Activated CD4-positive, alpha-beta T cell treated with anti-CD3 and anti-CD28 coated beads for 36 hours (primary cell): ENCODE results near the gene EPB41L1. TPM values are rescaled to one million over a fixed set of nuclear protein-coding genes. Genes with fewer than 3 reads are reported as not detected.
A peak's percentile ranks its signal among the peaks of the same experiment; 100 is the strongest.

Source experiments
- ATAC-seq: fragments of 200-7000 bp; cut with Tn5 transposase; one replicate; pipeline ENCODE4 v1.10.0; 2021; ENCODE audit warnings: mild to moderate bottlenecking, moderate library complexity
- CTCF ChIA-PET: fragments of 350-600 bp; sonication (Branson Sonifier 250); formaldehyde crosslinking; loops from one replicate; lab custom pipeline; 2021; ENCODE audit warnings: antibody characterized with exemption; lab: Charles Lee
- POLR2A ChIA-PET: fragments of 350-600 bp; sonication (Branson Sonifier 250); formaldehyde crosslinking; loops from one replicate; lab custom pipeline; 2021; ENCODE audit warnings: antibody characterized with exemption, inconsistent platforms; lab: Charles Lee
- DNase-seq: peaks from one replicate; pipeline ENCODE4 v3.0.0-alpha.2; 2020
- H3K27ac Mint-ChIP-seq: one replicate; pipeline ENCODE4 v1.8.0; 2021; ENCODE audit warnings: mixed read lengths
- H3K27me3 Mint-ChIP-seq: one replicate; pipeline ENCODE4 v1.8.0; 2021; ENCODE audit warnings: mixed read lengths
- H3K36me3 Mint-ChIP-seq: one replicate; pipeline ENCODE4 v1.8.0; 2021; ENCODE audit warnings: low read depth, mixed read lengths
- H3K4me1 Mint-ChIP-seq: one replicate; pipeline ENCODE4 v1.8.0; 2021; ENCODE audit warnings: mixed read lengths
- H3K4me3 Mint-ChIP-seq: one replicate; pipeline ENCODE4 v1.8.0; 2021; ENCODE audit warnings: mild to moderate bottlenecking, moderate library complexity, mixed read lengths
- H3K9me3 Mint-ChIP-seq: one replicate; pipeline ENCODE4 v1.8.0; 2021; ENCODE audit warnings: low read depth, mixed read lengths
- intact Hi-C, 2 experiments: fragments of 100-400 bp; cut with DNase I in 1 of 2; cut with micrococcal nuclease in 1 of 2; formaldehyde crosslinking; loops; one replicate each; pipeline versions ENCODE4 v1.14.2 to v1.15.1; 2022 to 2024; cut with DNase I, micrococcal nuclease
- total RNA-seq, 2 experiments: library from RNA; stranded (reverse); gene quantifications; one replicate each; pipeline ENCODE4 v1.2.3, GENCODE V29; 2021

Gene EPB41L1
- total RNA-seq, 2 experiments from 2014 or later, result 0.67 to 1.5 TPM

DNA sequence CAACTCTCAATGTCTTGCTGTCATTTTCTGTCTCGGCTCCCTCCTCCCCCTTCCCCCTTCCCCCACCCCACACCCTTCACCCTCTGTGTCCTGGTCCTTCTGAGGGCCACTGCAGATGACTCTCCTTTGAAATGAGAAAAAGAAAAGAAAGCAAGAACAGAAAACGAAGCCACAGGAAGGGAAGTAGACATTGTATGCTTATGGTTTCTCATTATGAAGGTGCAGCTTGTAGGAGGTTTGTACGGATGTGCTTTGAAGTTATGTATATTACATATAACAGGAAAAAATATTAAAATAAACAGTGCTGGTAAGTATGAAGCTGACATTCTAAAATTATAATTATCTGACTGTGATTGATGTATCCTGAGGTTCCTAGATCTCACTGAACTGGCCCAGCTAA is 75.5 kb downstream of the EPB41L1 start:
- Mint-ChIP-seq H3K27me3 (no peaks in the 10 kb centered on the region), H3K4me3 (no peak overlapping the region), H3K36me3 (no peaks in the 10 kb centered on the region), H3K9me3 (no peaks in the 10 kb centered on the region), H3K4me1 (peaks cover 19% of the 10 kb centered on the region), H3K27ac (peak overlapping the region; percentile 58)
- ChIA-PET CTCF (interaction anchor here (1.2 kb wide), 1 partner anchor 20 kb away, joined by 4 read pairs; no protein-coding TSS in a partner anchor), POLR2A (no interaction called here)
- peak; percentile 53 for ATAC-seq
- intact Hi-C loops, result no loop called here
- DNase-seq, result no peak

DNA sequence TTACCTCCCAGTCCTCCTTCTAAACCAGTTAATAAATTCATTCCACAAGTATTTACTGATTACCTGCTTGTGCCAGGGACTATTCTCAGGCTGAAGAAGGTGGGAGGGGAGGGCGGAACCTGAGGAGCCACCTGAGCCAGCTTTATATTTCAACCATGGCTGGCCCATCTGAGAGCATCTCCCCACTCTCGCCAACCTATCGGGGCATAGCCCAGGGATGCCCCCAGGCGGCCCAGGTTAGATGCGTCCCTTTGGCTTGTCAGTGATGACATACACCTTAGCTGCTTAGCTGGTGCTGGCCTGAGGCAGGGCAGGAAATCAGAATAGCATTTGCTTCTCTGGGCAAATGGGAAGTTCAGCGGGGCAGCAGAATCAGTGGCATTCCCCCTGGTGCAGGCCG is 76.8 kb downstream of the EPB41L1 start:
- no peak for ATAC-seq
- H3K36me3 Mint-ChIP-seq, result no peaks in the 10 kb centered on the region
- ChIA-PET CTCF (interaction anchor here (0.6 to 1.2 kb wide), 2 partner anchors 19 to 201 kb away, joined by 3 to 4 read pairs; no protein-coding TSS in a partner anchor), POLR2A (no interaction called here)
- H3K4me1 Mint-ChIP-seq, result peaks cover 24% of the 10 kb centered on the region
- H3K4me3 Mint-ChIP-seq, result no peak overlapping the region
- no peak overlapping the region for H3K27ac Mint-ChIP-seq
- intact Hi-C loops, result no loop called here
- H3K27me3 Mint-ChIP-seq, result no peaks in the 10 kb centered on the region
- H3K9me3 Mint-ChIP-seq, result no peaks in the 10 kb centered on the region
- no peak for DNase-seq

DNA sequence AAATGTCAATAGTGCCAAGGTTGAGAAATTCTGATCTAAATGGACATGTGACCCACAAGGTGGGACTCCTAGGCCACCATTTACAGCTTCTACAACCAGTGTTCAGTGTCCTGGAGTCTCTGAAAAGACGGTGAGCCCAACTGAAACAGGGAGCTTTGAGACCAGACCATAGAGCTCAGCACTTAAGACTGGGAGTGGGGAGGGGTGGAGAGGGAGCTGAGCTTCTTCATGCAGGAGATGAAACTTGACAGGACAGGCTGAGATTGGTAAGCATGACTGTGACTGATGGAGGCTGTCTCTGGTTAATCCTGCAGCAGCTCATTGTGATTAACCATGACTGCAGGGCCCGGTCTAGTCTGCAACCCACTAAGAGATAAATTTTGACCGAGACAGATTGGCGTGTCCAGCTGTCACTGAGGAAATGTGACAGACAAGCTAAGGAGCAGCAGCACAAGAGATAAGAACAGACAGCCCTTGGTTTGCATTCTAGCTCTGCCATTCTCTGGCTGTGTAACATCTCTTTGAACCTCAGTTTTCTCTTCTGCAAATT is 80.3 kb downstream of the EPB41L1 start:
- Mint-ChIP-seq H3K36me3 (peaks cover 21% of the 10 kb centered on the region), H3K9me3 (no peaks in the 10 kb centered on the region), H3K4me1 (peaks cover 42% of the 10 kb centered on the region), H3K27ac (no peak overlapping the region), H3K27me3 (no peaks in the 10 kb centered on the region), H3K4me3 (no peak overlapping the region)
- intact Hi-C loops, result loop anchor here in 1 of 2 experiments (5.0 kb wide), 2 partner anchors 537 to 823 kb away; partner anchors contain the start of genes DSN1 and UQCC1
- no peak for ATAC-seq
- DNase-seq, result no peak
- ChIA-PET POLR2A (interaction anchor here (0.5 kb wide), 1 partner anchor 512 kb away, joined by 4 read pairs; no protein-coding TSS in a partner anchor), CTCF (interaction anchor here (0.6 kb wide), 1 partner anchor 21 kb away, joined by 4 read pairs; no protein-coding TSS in a partner anchor)

DNA sequence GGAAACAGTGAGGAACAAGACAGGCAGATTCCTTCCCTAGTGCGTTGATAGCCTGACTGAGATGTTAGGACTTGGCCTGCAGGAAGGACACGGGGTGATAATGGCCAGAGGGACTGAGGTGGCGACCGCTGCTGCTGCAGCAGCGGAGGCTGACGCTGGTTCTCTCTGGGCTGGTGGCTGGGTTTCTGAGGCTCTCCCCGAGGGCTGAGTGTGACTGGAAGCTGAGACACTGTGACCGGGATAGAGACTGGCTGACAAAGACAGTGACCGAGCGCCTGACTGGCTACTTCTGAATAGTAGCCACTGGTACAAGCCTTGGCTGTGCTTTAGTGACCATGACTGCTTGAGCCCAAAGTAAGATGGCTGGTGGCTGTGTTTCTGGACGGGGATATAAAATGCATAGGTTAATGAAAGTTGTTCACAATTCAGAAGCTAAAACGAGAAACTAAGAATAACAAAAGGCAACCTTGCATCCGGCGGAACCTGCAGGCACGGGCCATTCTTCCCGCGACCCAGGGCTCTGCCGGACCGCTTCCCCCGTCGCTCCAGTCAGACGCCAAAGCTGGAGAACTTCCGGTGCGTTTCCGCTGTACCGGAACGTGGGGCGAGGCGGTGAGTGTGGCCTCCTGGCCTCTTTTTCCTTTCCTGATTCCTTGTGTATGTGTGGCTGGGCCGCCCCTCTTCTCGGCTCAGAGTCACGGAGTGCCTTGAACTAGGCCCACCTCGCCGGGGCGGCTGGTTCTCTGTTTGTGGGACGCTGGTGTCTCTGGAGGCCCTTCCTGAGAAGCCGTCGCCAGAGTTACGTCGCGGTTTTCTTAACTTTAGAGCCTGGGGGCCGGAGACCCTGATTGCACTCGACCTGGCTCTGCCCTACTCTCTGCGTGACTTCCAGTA is 81.6 kb downstream of the EPB41L1 start, which contains the start of gene AAR2:
TSS of gene AAR2 (plus strand) at position 587 of the 894 bp plus-strand sequence. CDS start 3,391 bp downstream, outside the sequence.
- Mint-ChIP-seq H3K4me1 (peaks cover 32% of the 10 kb centered on the region), H3K4me3 (peak within 1 kb of the TSS; percentile 78), H3K27me3 (no peaks in the 10 kb centered on the region), H3K27ac (peak within 1 kb of the TSS; percentile 81), H3K36me3 (peaks cover 31% of the 10 kb centered on the region), H3K9me3 (no peaks in the 10 kb centered on the region)
- ChIA-PET CTCF (interaction anchor here (1.0 to 2.3 kb wide), 3 partner anchors 10 to 203 kb away, joined by 3 to 8 read pairs (median 5); no protein-coding TSS in a partner anchor), POLR2A (interaction anchor here (0.6 to 1.1 kb wide), 2 partner anchors 123 to 236 kb away, joined by 3 to 4 read pairs; no protein-coding TSS in a partner anchor)
- peak; percentile 99 for ATAC-seq
- intact Hi-C loops, result loop anchor here in 1 of 2 experiments (1.0 to 5.0 kb wide), 6 partner anchors 186 to 824 kb away; partner anchors contain the start of genes DSN1, ERGIC3, SCAND1 and UQCC1
- peak; percentile 91 for DNase-seq

DNA sequence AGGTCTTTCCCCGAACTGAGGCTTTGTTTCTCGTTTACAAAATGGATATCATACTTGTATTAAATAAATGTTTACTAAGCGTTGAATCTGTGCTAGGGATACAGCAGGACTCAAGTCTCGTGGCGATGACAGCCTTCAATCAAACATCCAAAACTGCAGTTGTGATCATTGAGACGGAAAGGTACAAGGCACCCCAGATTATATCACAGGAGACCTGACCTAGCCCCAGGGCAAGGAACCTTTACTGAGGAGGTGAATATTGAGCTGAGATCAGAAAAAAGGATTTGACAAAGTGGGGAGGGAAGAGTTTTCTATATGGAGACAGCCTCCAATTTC is 82.2 kb downstream of the EPB41L1 start:
- ATAC-seq, result peak; percentile 18
- POLR2A ChIA-PET, result interaction anchor here (1.1 kb wide), 1 partner anchor 236 kb away, joined by 3 read pairs; no protein-coding TSS in a partner anchor
- Mint-ChIP-seq H3K36me3 (peaks cover 37% of the 10 kb centered on the region), H3K27me3 (no peaks in the 10 kb centered on the region), H3K4me3 (peak overlapping the region; percentile 78), H3K4me1 (peaks cover 32% of the 10 kb centered on the region), H3K9me3 (no peaks in the 10 kb centered on the region), H3K27ac (peak overlapping the region; percentile 81)
- CTCF ChIA-PET, result interaction anchor here (1.0 to 2.3 kb wide), 5 partner anchors 9 to 283 kb away, joined by 3 to 8 read pairs (median 5); partner anchors contain the start of gene SCAND1
- intact Hi-C loops, result loop anchor here in 1 of 2 experiments (1.0 to 5.0 kb wide), 6 partner anchors 186 to 824 kb away; partner anchors contain the start of genes DSN1, ERGIC3, SCAND1 and UQCC1
- DNase-seq, result no peak

DNA sequence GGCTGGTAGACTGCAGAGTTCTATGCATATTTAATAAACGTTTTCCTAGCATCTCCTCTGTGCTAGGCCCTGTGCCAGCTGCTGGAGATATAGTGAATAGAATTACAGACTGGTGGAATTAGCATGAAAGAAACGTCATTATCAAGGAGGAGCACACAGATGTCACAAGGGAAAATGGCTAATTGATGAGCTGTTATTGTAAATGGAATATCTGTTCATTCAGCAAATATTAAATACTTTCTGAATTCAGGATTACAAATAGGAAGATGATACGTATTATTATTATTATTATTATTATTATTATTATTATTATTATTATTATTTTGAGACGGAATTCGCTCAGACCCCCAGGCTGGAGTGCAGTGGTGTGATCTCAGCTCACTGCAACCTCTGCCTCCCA is 82.9 kb downstream of the EPB41L1 start:
- H3K4me3 Mint-ChIP-seq, result peak overlapping the region; percentile 78
- DNase-seq, result no peak
- no peak for ATAC-seq
- intact Hi-C loops, result loop anchor here in 1 of 2 experiments (5.0 kb wide), 2 partner anchors 535 to 825 kb away; partner anchors contain the start of genes DSN1 and UQCC1
- no peaks in the 10 kb centered on the region for H3K9me3 Mint-ChIP-seq
- CTCF ChIA-PET, result interaction anchor here (0.5 to 2.3 kb wide), 6 partner anchors 13 to 990 kb away, joined by 3 to 8 read pairs (median 5); partner anchors contain the start of gene SCAND1
- POLR2A ChIA-PET, result no interaction called here
- H3K36me3 Mint-ChIP-seq, result peaks cover 37% of the 10 kb centered on the region
- H3K27me3 Mint-ChIP-seq, result no peaks in the 10 kb centered on the region
- H3K4me1 Mint-ChIP-seq, result peaks cover 32% of the 10 kb centered on the region
- H3K27ac Mint-ChIP-seq, result peak overlapping the region; percentile 81

DNA sequence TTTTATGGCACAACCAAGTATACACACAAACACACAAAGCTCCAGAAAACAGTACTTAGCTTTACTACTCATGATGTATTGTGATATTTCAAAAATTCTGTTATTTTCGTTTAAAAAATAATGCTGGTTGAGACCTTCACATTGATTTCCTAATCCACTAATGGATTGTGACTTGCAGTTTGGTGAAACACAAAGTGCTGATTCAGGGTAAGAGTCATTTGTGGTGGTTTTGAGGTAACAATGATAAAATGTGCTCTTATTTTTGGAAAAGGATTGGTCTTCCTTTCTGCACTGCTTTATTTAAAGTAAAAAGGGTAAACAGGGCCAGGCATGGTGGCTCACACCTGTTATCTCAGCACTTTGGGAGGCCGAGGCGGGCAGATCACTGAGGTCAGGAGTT is 83.6 kb downstream of the EPB41L1 start:
- ATAC-seq (no peak), DNase-seq (no peak)
- ChIA-PET CTCF (interaction anchor here (0.5 to 2.3 kb wide), 7 partner anchors 12 to 991 kb away, joined by 3 to 8 read pairs (median 5); partner anchors contain the start of gene SCAND1), POLR2A (no interaction called here)
- Mint-ChIP-seq H3K27ac (no peak overlapping the region), H3K36me3 (peaks cover 37% of the 10 kb centered on the region), H3K9me3 (no peaks in the 10 kb centered on the region), H3K4me3 (peak overlapping the region; percentile 43), H3K4me1 (peaks cover 32% of the 10 kb centered on the region), H3K27me3 (no peaks in the 10 kb centered on the region)
- intact Hi-C loops, result loop anchor here in 1 of 2 experiments (5.0 kb wide), 2 partner anchors 534 to 826 kb away; partner anchors contain the start of genes DSN1 and UQCC1

DNA sequence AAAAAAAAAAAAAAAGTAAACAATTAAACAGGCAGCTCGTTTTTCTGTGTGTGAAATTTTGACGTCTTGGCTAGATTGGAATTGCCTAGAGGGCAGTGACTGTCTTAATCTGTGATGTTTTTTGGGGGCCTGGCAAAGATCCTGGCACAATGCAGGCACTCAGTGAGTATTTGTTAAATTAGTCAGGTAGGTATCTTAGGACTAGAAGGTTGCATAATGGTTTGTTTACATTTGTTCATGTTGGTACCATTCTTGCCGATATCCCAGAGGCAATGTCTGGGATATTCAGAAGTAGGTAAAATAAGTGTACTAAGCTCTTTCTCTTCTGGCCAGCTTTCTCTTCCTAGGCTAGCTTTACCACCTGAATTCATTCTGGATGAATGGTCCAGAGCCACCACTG is 84.2 kb downstream of the EPB41L1 start:
- ATAC-seq, result no peak
- POLR2A ChIA-PET, result interaction anchor here (0.5 kb wide), 1 partner anchor 33 kb away, joined by 3 read pairs; no protein-coding TSS in a partner anchor
- H3K9me3 Mint-ChIP-seq, result no peaks in the 10 kb centered on the region
- H3K36me3 Mint-ChIP-seq, result peaks cover 40% of the 10 kb centered on the region
- H3K27ac Mint-ChIP-seq, result no peak overlapping the region
- CTCF ChIA-PET, result interaction anchor here (0.6 to 1.5 kb wide), 4 partner anchors 35 to 622 kb away, joined by 3 to 6 read pairs (median 3); no protein-coding TSS in a partner anchor
- no peaks in the 10 kb centered on the region for H3K27me3 Mint-ChIP-seq
- no peak overlapping the region for H3K4me3 Mint-ChIP-seq
- DNase-seq, result no peak
- intact Hi-C loops, result loop anchor here in 1 of 2 experiments (5.0 kb wide), 2 partner anchors 534 to 826 kb away; partner anchors contain the start of genes DSN1 and UQCC1
- H3K4me1 Mint-ChIP-seq, result peaks cover 32% of the 10 kb centered on the region

DNA sequence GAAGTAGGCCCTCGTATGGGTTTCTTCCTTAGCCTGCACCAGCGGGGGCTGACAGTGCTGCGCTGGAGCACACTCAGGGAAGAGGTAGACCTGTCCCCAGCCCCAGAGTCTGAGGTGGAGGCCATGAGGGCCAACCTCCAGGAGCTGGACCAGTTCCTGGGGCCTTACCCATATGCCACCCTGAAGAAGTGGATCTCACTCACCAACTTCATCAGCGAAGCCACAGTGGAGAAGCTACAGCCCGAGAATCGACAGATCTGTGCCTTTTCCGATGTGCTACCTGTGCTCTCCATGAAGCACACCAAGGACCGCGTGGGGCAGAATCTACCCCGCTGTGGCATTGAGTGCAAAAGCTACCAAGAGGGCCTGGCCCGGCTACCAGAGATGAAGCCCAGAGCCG is 85.5 kb downstream of the EPB41L1 start:
- POLR2A ChIA-PET, result no interaction called here
- intact Hi-C loops, result no loop called here
- H3K4me1 Mint-ChIP-seq, result peaks cover 32% of the 10 kb centered on the region
- no peaks in the 10 kb centered on the region for H3K27me3 Mint-ChIP-seq
- DNase-seq (no peak), ATAC-seq (no peak)
- H3K4me3 Mint-ChIP-seq, result no peak overlapping the region
- CTCF ChIA-PET, result interaction anchor here (0.6 to 0.8 kb wide), 3 partner anchors 38 to 104 kb away, joined by 3 to 4 read pairs (median 3); no protein-coding TSS in a partner anchor
- H3K27ac Mint-ChIP-seq, result no peak overlapping the region
- H3K36me3 Mint-ChIP-seq, result peaks cover 48% of the 10 kb centered on the region
- H3K9me3 Mint-ChIP-seq, result no peaks in the 10 kb centered on the region

DNA sequence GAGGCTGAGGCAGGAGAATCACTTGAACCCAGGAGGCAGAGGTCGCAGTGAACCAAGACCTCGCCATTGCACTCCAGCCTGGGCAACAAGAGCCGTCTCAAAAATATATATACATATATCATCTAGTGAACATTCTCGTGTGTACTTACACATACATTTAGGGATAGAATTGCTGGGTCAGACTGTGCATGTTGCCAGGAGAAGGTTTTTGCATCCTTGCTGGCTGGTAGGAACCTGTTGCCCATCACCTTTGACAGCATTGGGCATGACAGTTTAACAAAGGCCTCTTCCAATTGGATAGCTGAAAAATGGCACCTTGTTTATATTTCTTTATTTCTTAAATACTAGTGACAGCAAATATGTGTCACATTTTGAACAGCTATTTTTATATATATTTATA is 87.1 kb downstream of the EPB41L1 start:
- H3K4me1 Mint-ChIP-seq, result peaks cover 26% of the 10 kb centered on the region
- no peaks in the 10 kb centered on the region for H3K9me3 Mint-ChIP-seq
- CTCF ChIA-PET, result no interaction called here
- intact Hi-C loops, result no loop called here
- no peaks in the 10 kb centered on the region for H3K27me3 Mint-ChIP-seq
- POLR2A ChIA-PET, result interaction anchor here (0.6 to 0.7 kb wide), 2 partner anchors 150 to 451 kb away, joined by 3 to 4 read pairs; no protein-coding TSS in a partner anchor
- no peak overlapping the region for H3K27ac Mint-ChIP-seq
- H3K36me3 Mint-ChIP-seq, result peaks cover 55% of the 10 kb centered on the region
- H3K4me3 Mint-ChIP-seq, result no peak overlapping the region
- ATAC-seq, result no peak
- no peak for DNase-seq
